GM18868 (cell line): ENCODE results near the gene DNAJC11.
"Not testable (repeated sequence)": the region's sequence is repeated elsewhere in the genome, so short reads cannot be mapped to it uniquely, and the experiment has no call there.

ENCODE experiments used
- ATAC-seq: cut with Tn5 transposase; IDR thresholded peaks from one replicate; pipeline ENCODE4 v1.9.1; 2021; ENCODE audit warnings: mild to moderate bottlenecking, moderate library complexity; ENCODE audit not compliant: unreplicated experiment

DNAJC11 gene

DNA sequence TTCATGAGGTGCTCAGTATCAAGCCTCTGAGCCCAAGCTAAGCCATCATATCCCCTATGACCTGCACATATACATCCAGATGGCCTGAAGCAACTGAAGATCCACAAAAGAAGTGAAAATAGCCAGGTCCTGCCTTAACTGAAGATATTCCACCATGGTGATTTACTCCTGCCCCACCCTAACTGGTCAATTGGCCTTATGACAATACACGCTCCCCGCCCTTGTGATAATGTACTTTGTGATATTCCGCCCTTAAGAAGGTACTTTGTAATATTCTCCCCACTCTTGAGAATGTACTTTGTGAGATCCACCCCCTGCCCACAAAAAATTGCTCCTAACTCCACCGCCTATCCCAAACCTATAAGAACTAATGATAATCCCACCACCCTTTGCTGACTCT lies 1.7 kb downstream of the DNAJC11 start:
- ATAC-seq = not testable (repeated sequence)

DNA sequence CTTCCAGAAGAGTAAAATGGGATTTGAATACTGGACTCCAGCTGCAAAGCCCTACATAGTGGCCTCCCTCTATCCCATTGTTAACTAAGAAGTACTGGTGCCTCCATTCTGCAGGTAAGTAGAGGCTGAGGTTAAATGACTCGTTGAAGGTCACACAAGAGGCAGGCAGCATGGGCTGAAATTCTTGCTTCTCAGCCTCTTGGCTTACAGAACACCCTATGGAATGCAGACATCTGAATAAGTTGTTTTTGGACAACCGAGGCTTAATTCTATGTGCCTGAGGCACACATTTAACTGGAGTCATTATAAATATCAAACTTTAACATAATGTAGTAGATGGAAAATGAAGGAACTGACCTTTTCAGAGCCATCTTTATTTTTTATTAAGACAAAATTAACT lies 5.7 kb downstream of the DNAJC11 start:
- ATAC-seq = no peak

DNA sequence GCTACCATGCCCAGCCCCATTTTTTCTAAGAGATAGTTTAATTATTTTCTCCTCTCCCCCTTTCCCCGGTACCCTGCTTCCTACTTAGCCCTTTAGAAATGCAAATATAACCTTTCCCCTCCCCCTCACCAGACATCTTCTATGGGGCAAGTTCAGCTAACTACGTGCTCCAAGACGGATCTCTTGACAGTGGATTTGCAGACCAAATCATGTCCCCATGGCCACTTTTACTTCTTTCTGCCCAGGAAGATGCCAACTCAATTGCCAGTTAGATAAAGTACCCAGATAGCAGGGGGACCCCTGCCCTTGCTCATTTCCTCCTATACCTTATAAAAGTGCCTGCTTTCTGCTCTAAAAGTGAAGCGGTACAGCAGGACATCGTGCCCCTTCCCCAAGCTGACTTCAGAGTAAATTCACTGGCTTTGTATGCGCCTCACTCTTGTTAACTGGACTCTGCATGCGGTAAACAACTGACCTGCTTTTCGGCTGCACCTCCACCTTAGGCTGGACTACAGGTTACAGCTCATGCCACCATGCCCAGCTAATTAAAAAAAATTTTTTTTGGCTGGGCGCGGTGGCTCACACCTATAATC lies 7.4 kb downstream of the DNAJC11 start:
- no peak for ATAC-seq

DNA sequence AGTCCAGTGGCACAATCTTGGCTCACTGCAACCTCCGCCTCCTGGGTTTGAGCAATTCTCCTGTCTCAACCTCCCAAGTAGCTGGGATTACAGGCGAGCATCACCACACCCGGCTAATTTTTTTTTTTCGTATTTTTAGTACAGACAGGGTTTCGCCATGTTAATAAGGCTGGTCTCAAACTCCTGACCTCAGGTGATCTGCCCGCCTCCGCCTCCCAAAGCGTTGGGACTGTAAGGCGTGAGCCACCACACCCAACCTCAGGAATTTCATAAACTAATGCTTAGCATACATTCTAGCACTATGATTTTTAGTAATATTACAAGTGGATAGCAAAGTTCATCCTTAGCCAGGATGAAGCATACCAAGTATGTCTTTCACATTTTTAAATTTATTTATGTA lies 8.7 kb downstream of the DNAJC11 start:
- no peak for ATAC-seq

DNA sequence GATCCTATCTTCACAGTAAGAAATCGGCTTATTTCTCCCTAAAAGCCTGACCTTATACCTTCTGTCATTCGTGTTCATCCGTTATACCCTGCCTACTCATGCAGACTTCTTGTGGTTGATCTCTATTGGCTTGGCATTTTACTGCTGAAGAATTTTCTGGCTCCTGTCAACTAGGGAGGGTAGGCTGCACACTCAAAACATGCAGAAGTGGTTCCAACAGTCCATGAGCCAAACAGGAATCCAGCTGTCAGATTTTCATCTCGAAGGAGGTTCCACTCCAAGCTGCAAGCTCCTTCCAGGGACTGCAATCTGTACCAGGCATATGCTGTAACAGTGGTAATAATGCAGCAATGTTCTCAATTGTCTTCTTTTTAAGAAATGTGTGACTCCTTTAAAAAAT lies 10.1 kb downstream of the DNAJC11 start:
- no peak for ATAC-seq

DNA sequence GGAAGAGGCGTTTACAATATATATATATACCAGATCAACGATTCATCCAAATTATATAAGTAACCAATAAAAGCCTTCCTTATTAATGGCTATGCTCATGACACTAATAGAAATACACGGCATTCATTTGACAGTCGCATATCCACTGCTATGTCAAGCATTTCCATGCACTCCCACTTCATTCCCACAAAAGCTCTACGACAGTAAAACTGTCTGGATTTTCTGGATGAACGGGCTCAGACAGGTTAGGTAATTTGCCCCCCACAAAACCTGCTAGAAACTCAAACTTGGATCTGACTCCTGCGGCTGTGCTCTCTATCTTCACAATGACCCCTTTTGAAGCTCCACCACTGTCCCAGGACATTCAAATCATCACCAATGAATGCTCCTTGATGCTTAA lies 11.4 kb downstream of the DNAJC11 start:
- ATAC-seq = no peak

DNA sequence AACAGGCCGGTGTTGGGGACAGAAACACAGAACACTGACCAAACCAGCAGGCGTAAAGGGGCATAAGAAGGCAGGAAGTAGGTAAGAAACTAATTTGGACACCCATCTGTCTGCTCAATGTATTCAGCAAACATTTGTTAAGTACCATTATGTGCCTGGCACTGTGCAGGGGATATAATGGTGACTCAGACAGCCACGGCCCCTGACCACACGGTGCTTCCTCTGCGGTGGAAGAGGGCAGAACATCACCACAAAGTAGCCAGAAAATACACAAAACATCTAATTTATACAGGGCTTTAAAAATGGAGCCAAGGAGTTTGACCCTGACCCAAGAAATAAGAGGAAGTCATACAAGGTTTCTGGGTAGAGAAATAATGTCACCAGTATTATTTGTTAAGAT lies 12.9 kb downstream of the DNAJC11 start:
- no peak for ATAC-seq

DNA sequence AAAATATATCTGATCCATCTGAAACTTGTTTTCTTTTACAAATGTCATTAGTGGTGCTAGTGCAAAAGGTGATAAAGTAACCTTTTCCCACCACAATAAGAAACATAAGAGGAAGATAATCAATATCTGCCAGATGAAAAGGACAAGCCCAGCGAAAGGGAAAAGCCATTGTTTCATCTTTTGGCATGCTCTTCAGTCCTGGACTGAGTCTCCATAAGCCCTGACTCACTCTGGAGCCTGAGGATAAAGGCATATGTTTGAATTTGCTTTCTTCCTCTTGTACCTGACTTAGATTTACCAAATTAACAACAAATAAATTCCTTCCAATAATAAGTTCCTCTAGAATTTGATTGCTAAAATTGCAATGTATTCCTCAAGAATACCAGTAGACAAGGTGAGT lies 13.6 kb downstream of the DNAJC11 start:
- ATAC-seq = no peak

DNA sequence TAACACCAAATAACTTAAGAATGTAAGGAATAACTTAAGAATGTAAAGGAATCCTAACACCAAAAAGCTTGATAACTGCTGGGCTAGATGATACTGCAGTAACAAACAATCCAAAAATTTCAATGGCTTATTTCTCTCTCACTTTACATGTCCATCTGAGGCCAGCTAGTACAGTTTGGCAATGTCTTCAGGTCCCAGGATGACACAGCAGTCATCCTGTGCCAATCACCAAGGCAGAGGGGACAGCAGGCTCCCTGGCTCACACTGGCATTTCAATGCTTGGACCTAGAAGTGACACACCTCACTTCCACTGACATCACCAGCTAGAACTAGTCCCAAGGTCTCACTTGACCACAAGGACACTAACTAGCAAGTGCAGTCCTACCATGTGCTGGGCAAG lies 15.3 kb downstream of the DNAJC11 start:
- ATAC-seq = no peak

DNA sequence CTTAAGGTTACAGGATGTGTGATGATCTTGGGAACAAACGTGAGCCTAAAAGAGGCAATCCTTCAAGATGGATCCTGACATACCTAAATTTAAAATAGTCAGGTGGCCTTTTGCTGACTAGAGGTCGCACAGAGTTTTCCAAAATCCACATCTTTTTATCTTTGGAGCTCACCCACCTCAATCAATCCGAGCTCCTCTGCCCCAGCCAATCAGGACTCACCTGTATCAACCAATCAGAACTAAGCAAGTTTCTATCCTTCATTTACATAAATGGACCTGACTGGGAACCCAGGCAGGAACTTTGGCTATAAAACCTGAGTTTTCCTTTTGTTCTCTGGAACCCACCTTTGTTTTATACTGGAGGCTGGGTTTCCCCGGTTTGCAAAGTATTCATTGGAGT lies 16.2 kb downstream of the DNAJC11 start:
- no peak for ATAC-seq

DNA sequence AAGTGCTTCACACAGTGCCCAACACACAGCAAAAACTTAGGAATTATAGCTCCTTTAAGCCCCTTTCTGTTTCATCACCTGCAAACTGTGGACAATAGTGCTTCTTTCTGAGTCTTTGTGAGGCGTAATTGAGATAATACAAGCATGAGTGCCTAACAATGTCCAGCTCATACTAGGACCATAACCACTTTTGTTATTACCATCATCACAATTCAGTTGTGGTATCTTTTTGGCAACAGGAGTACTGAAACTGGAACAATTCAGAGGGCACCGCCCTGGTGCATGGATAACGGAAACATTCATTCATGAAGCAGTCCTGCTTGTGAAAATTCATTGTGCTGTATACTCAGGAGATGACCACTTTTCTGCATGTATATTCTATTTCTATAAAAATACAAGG lies 18.2 kb downstream of the DNAJC11 start:
- no peak for ATAC-seq

DNA sequence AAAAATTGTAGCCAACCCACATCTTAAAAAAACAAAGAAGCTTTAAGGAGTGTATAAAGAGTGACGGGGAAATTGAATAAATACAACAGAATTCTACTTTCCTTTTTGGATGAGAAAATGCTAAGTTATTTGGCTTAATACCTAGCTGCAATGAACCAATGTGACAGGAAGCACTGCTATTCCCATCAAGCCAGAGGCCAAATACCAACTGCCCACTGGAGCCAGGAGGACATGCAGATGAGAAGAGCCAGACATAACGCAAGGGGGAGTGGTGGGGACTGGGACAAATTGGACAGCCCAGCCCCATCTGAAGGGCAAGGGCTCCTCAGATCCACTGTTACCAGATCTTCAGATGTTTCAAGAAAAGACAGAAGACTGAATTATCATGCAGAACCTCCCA lies 25.7 kb downstream of the DNAJC11 start:
- ATAC-seq = no peak

DNA sequence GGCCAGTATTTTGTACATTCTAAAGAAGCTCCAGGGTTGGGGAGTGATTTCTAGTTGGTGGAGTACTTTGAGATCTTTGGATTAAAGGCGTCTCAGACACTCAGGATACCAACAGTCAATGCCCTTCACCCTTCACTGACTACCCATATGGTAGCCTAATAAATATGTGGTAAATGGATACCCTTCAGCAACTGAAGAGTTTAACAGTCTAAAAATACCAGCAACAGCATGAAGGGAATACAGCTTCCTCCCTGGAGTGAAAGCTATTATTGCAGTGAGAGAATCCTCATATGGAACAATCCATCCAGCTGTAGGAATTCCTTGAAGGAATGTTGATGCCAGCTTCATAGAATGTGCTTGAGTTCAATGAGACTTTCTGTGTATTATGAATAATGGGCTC lies 26.8 kb downstream of the DNAJC11 start:
- ATAC-seq = no peak

DNA sequence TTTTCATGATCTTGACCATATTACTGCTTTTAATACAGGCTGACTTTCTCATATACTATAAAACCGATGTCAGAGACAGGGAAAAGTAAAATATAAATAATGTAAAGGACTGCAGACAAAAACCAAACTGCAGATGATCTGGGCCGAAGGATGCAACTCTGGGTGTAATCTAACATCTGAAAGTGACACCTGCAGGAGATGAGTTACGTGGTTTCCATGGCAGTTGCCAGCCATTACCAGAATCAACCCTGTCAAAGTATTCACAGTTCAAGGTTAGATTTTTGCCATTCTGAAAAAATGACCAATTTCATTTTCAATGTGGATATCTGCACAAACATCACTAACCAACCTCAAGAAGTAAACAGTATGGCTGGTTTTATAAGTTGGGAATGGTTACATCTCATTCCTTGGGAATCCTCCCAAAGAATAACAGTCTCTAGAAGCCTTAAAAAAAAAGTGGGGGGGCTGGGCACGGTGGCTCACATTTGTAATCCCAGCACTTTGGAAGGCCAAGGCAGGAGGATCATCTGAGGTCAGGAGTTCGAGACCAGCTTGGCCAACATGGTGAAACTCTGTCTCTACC lies 27.7 kb downstream of the DNAJC11 start:
- ATAC-seq = no peak

DNA sequence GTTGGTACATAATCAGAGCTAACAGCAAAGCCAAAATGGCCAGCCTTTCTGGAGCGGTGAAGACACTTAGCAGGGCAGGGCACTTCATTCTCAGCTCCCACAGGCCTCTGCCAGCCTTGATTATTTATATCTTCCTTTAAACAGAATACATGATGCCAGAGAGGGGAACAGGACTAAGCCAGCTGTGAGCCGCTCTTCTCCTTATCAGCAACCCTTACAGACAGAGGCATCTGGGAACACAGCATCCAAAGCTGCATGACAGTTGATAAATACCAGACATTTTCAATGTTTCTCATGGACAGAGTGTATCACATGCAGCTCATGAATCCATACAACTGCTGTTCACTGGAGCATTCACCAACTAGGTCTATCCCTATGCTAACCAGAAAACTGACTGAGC lies 29.1 kb downstream of the DNAJC11 start:
- no peak for ATAC-seq

DNA sequence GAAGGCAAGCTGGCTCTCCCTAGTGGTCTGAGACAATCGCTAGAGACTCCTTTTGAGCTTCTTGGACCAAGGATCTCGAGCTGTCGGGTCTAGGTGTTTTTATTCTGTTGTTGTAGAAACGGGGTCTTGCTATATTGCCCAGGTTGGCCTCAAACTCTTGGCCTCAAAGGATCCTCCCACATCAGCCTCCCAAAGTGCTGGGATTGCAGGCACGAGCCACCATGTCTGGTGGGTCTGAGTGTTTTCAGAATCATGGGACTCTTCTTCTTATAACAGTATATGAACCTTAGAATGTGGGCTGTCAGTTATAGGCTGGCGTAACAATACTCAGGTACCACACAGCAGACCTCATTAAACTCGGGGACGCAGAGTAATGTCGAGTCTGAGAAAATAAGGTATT lies 33.1 kb downstream of the DNAJC11 start:
- no peak for ATAC-seq

DNA sequence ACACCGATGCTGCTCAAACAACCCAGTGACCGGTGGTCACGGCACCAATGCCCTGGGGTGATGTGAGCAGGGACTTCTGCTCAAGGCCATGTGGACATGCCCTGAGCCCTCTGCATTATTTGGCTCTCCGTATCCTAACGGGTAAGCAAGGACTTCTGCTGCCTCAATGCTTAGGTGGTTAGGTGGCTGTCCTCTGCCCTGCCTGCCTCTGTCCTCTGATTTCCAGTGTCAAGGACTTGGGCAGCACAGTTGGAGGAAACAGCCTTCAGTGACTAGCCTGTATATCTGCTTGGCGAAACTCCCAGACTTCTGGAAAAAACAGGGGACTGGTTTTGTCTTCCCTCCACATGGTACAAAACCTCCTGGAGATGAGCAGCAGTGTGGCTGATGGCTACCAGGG lies 34.5 kb downstream of the DNAJC11 start:
- ATAC-seq = no peak

DNA sequence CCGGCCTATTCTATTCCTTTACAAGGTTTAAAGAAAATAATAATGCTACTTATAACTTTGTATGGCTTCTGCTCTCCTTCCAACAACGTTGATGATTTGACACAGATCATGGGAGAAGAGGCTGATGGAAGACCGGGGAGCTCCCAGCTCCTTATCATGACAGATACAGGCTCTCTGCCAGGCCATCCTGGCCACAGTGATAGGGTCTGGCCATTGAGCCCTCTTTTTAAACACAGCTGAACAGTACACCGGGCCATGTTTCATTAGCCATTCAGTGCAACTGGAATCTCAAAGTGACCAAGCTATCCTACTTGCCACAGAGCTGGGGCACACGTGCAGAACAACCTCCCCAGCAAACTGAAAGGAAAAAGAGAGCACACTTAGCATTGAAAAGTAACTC lies 34.9 kb downstream of the DNAJC11 start:
- ATAC-seq = no peak

DNA sequence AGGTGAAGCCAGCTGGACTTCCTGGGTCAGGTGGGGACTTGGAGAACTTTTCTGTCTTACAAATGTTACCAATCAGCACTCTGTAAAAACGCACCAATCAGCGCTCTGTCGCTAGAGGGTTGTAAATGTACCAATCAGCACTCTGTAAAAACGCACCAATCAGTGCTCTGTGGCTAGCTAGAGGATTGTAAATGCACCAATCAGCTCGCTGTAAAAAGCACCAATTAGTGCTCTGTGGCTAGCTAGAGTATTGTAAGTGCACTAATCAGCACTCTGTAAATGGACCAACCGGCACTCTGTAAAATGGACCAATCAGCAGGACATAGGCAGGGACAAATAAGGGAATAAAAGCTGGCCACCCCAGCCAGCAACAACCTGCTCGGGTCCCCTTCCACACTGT lies 39.1 kb downstream of the DNAJC11 start:
- not testable (repeated sequence) for ATAC-seq

DNA sequence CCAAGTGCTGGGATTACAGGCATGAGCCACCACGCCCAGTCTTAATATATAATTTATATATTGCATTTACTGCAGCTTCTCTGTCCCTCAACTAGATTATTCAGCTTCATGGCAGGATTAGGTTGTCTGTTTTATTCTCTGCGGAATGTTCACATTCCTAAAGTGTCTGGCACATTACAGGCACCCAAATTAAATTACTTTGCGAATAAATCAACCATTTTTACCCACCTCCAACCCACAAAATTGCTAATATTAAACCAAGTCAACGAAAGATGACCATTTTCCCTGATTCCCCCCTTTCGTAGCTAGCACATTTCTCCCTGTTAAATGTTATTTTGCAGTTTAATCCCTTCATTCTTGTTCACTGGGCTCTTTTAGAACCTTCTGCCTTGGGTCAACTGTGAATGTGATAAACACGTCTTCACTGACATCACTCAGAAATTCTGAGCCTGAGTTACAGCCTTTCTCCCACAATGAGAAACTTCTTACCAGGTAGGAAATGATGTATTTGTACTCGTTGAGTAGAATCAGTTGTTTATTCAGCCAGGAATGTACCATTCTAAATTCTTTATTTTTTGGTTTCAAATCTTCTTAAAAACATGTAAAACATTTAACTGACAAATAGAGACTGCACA lies 41.1 kb downstream of the DNAJC11 start:
- no peak for ATAC-seq

DNA sequence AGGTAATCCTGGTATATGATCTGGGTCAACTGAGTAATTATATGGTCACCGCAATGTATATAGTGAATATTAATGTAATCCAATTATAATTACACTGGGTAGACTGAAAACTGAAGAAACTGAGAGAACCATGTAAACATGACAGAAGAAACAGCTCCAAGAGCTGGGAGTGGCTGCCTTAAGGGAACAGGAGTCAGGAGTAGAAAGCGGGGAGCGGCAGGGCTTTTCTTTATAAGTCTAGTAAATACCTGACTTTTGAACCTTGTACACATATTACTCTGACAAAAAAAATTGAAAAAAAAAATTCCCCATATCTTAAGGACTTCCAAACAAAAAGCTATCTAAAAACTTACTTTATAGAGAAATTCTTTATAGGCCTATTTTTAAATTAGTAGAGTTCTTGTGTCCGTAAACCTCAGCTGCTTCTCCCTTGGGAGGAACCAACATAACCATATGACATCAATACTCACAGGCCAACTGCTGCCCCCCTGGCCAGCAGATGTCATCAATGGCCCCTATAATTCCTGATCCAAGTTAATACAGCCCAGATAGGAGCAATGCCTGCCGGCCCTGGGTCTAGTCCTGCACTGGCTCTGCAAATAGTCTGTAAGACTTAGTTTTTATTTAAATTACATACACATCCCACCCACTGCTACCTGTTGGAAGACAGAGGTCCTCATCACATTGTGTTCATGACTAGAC lies 43.1 kb downstream of the DNAJC11 start:
- no peak for ATAC-seq

DNA sequence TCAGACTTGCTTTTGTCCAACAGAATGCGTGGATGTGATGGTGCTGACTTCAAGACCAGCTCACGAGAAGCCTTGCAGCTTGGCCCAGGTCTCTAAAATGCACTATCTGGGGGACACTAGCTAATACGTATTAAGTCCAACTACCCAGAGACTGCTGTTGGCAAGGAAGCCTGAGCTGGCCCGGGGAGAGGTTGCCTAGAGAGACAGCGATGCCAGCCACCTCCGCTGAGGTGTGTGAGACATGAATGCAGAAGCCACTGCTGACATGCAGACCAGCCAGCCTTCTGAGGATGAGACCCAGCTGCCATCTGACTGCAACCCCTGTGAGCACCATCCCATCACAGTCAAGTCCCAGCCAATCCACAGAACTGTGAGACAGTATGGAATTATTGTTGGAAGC lies 44.5 kb downstream of the DNAJC11 start:
- no peak for ATAC-seq
